K562 (cell line): Measurements from ENCODE around the gene CSNK1D. TPM values are rescaled to one million over a fixed set of nuclear protein-coding genes. Genes with fewer than 3 reads are reported as not detected.

Experiments used
- ATF3 ChIP-seq, 2 experiments: fragments of 450-650 bp in 1 of 2; sonication (generic) in 1 of 2; formaldehyde crosslinking in 1 of 2; IDR thresholded peaks in 1 of 2; conservative IDR thresholded peaks in 1 of 2; 2 replicates each; pipeline versions ENCODE4 v1.6.1 to v1.8.1; 2016 to 2023; ENCODE audit warnings: mild to moderate bottlenecking in 2 of 2, moderate library complexity in 2 of 2, inconsistent platforms in 1 of 2, missing genetic modification reagents in 1 of 2
- ATF6 ChIP-seq: sonication (generic); formaldehyde crosslinking; IDR thresholded peaks from 2 replicates; pipeline ENCODE4 v1.4.0; 2020; ENCODE audit warnings: mild to moderate bottlenecking, missing genetic modification reagents
- ETV6 ChIP-seq, 3 experiments: fragments of 150-350 bp in 1 of 3; sonication (generic) in 1 of 3; formaldehyde crosslinking in 1 of 3; IDR thresholded peaks; 2 replicates each; pipeline versions ENCODE4 v1.6.1 to v1.8.0; 2014 to 2022; ENCODE audit warnings: borderline replicate concordance in 2 of 3, low read depth in 2 of 3, antibody characterized with exemption in 1 of 3, low read length in 1 of 3, mild to moderate bottlenecking in 1 of 3, missing genetic modification reagents in 1 of 3
- HMG20B ChIP-seq: fragments of 250-450 bp; sonication (Bioruptor Pico); IDR thresholded peaks from 2 replicates; pipeline ENCODE4 v1.5.0; 2021; ENCODE audit warnings: mild to moderate bottlenecking
- MTF1 ChIP-seq: fragments of 250-450 bp; sonication (Bioruptor Pico); IDR thresholded peaks from 2 replicates; pipeline ENCODE4 v1.9.0; 2021; ENCODE audit warnings: moderate library complexity, mild to moderate bottlenecking, inconsistent platforms, borderline replicate concordance
- NFYB ChIP-seq: IDR thresholded peaks from 2 replicates; pipeline ENCODE4 v1.6.1; 2011; ENCODE audit warnings: mild to moderate bottlenecking, moderate library complexity; ENCODE audit not compliant: insufficient read length; ENCODE audit errors: extremely low read depth
- NR2C1 ChIP-seq, 2 experiments: fragments of 450-650 bp; IDR thresholded peaks; 2 replicates each; pipeline ENCODE4 v1.6.1; 2017; ENCODE audit warnings: mild to moderate bottlenecking in 2 of 2, antibody characterized with exemption in 1 of 2, inconsistent platforms in 1 of 2, missing compliant biosample characterization in 1 of 2, missing genetic modification characterization in 1 of 2
- PBX2 ChIP-seq, 2 experiments: IDR thresholded peaks in 1 of 2; conservative IDR thresholded peaks in 1 of 2; 2 replicates each; pipeline ENCODE4 v1.6.1; 2016; ENCODE audit warnings: low read depth in 2 of 2, mild to moderate bottlenecking in 1 of 2, missing compliant biosample characterization in 1 of 2, missing genetic modification characterization in 1 of 2, moderate library complexity in 1 of 2
- POLR2H ChIP-seq: IDR thresholded peaks from 2 replicates; pipeline ENCODE4 v1.6.1; 2016; ENCODE audit warnings: missing genetic modification characterization, low read depth, mild to moderate bottlenecking, control low read depth, missing compliant biosample characterization, moderate library complexity
- RBM39 ChIP-seq: fragments of 200-400 bp; formaldehyde crosslinking; optimal IDR thresholded peaks from 2 replicates; pipeline ENCODE3; 2018; ENCODE audit warnings: low read depth, low read length
- TBL1XR1 ChIP-seq, 2 experiments: IDR thresholded peaks; 2 replicates each; pipeline ENCODE4 v1.6.1; 2012; ENCODE audit warnings: improper control_type of control experiment in 2 of 2, low read length in 2 of 2, mild to moderate bottlenecking in 1 of 2
- TCF15 ChIP-seq: fragments of 250-450 bp; sonication (Bioruptor Pico); IDR thresholded peaks from 2 replicates; pipeline ENCODE4 v1.8.0; 2022; ENCODE audit warnings: moderate library complexity, mild to moderate bottlenecking, inconsistent platforms
- UBTF ChIP-seq, 2 experiments: IDR thresholded peaks; 2 replicates each; pipeline ENCODE4 v1.6.1; 2012; ENCODE audit warnings: improper control_type of control experiment in 2 of 2, low read depth in 2 of 2, low read length in 2 of 2, borderline replicate concordance in 1 of 2
- ZBTB17 ChIP-seq: fragments of 450-650 bp; formaldehyde crosslinking; IDR thresholded peaks from 2 replicates; pipeline ENCODE4 v1.4.0; 2020; ENCODE audit warnings: mild to moderate bottlenecking
- ZNF253 ChIP-seq: fragments of 250-450 bp; sonication (Bioruptor Pico); conservative IDR thresholded peaks from 2 replicates; pipeline ENCODE4 v1.6.1; 2021; ENCODE audit warnings: mild to moderate bottlenecking
- polyA plus RNA-seq, 8 experiments: library from polyadenylated mRNA; depleted of rRNA in 4 of 8; stranded (reverse) in 5 of 8; unstranded in 3 of 8; fragments of >200 nt; fragmentation: Nextera tagmentation in 2 of 8; fragmentation: Illumina TruSeq in 1 of 8; extraction: Ambion mirVana in 2 of 8; extraction: Trizol in 1 of 8; gene quantifications; 2 replicates each; pipeline versions ENCODE4 v1.2.1 to v1.2.3, GENCODE V29; 2011 to 2014; ENCODE audit warnings: inconsistent platforms in 1 of 8, missing spikeins in 1 of 8
- total RNA-seq, 7 experiments: library from RNA; depleted of rRNA in 6 of 7; stranded (reverse); fragments of >200 nt in 6 of 7; fragmentation: Illumina TruSeq in 2 of 7; extraction: Trizol in 2 of 7; gene quantifications; 2 replicates each; pipeline versions ENCODE4 v1.2.1 to v1.2.3, GENCODE V29; 2011 to 2021; ENCODE audit warnings: low replicate concordance in 1 of 7

The CSNK1D gene
- total and polyA plus RNA-seq, 9 of the 15 experiments (the other 6 are each of a cell fraction or from before 2014, with no cell fraction given), result 6.5 to 133 (median 41.3) TPM

GRCh38 chr17:82236142-82236971 is 37.1 kb downstream of the CSNK1D start (continued):
- no peak for TF ChIP-seq ATF6 (CRISPR knock-in tag)
- no peak for TF ChIP-seq UBTF (IDR thresholded peaks at IDR 0.05; ENCODE audit: borderline replicate concordance in 1 of 2, low read depth in 2 of 2, low read length in 2 of 2)
- TF ChIP-seq RBM39, result no peak
- TF ChIP-seq ATF3 (IDR thresholded peaks at IDR 0.05), result no peak; the same call in 1 of the 2 replicates
- no peak for TF ChIP-seq ATF3 (CRISPR knock-in tag; conservative IDR thresholded peaks at IDR 0.05)
- no peak for TF ChIP-seq MTF1 (CRISPR knock-in tag)
- no peak for TF ChIP-seq ZNF253 (CRISPR knock-in tag)
- no peak for TF ChIP-seq POLR2H (tag)
- TF ChIP-seq ETV6 (IDR thresholded peaks at IDR 0.05; ENCODE audit: borderline replicate concordance in 1 of 2, low read depth in 2 of 2, low read length in 1 of 2), result no peak
- no peak for TF ChIP-seq ETV6 (CRISPR knock-in tag; IDR thresholded peaks at IDR 0.05; ENCODE audit: borderline replicate concordance)
- no peak for TF ChIP-seq NFYB
- no peak for TF ChIP-seq TCF15
- no peak for TF ChIP-seq TBL1XR1 (IDR thresholded peaks at IDR 0.05; ENCODE audit: low read length in 2 of 2)
- no peak for TF ChIP-seq ZBTB17
- TF ChIP-seq NR2C1 (IDR thresholded peaks at IDR 0.05), result no peak
- peak; percentile 19; the same call in 1 of the 2 replicates for TF ChIP-seq NR2C1 (tag; IDR thresholded peaks at IDR 0.05)
- TF ChIP-seq PBX2 (CRISPR knock-in tag; IDR thresholded peaks at IDR 0.05; ENCODE audit: low read depth), result no peak
- TF ChIP-seq PBX2 (tag; conservative IDR thresholded peaks at IDR 0.05; ENCODE audit: low read depth), result no peak
- no peak for TF ChIP-seq HMG20B (CRISPR knock-in tag)
